Measurements from ENCODE around the gene DRD4.

DNA sequence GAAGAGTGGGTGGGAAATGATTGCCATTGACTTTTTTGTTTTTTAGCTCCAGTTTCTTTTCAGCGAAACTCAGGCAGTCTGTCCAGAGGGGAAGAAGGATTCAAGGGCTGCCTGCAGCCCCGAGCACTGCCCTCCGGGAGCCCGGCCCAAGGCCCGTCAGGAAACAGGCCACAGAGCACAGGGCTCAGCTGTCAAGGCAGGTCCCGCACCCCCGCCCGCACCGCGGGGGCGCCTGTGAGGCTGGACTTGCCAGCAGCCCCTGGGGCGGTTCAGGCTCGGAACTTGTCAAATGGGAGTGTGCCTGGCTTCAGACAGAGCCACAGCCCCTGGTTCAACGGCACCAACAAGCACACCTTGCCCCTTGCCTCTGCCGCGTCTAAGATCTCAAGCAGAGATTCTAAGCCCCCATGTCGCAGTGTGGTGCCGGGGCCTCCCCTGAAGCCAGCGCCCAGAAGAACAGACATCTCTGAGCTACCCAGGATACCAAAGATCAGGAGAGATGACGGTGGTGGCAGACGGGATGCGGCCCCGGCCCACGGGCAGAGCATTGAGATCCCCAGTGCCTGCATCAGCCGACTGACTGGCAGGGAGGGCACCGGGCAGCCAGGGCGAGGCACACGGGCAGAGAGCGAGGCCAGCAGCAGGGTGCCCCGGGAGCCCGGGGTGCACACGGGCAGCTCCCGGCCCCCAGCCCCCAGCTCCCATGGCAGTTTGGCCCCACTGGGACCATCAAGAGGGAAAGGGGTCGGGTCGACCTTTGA, 29.9 kb upstream of the DRD4 start:
- TF ChIP-seq, protein P1, sequence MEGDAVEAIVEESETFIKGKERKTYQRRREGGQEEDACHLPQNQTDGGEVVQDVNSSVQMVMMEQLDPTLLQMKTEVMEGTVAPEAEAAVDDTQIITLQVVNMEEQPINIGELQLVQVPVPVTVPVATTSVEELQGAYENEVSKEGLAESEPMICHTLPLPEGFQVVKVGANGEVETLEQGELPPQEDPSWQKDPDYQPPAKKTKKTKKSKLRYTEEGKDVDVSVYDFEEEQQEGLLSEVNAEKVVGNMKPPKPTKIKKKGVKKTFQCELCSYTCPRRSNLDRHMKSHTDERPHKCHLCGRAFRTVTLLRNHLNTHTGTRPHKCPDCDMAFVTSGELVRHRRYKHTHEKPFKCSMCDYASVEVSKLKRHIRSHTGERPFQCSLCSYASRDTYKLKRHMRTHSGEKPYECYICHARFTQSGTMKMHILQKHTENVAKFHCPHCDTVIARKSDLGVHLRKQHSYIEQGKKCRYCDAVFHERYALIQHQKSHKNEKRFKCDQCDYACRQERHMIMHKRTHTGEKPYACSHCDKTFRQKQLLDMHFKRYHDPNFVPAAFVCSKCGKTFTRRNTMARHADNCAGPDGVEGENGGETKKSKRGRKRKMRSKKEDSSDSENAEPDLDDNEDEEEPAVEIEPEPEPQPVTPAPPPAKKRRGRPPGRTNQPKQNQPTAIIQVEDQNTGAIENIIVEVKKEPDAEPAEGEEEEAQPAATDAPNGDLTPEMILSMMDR (optimal IDR thresholded peaks at IDR 0.05 in 1 of 3, IDR thresholded peaks at IDR 0.05 in 1 of 3, conservative IDR thresholded peaks at IDR 0.05 in 1 of 3; ENCODE audit: extremely low read depth in 1 of 3, insufficient read depth in 2 of 3, low read length in 3 of 3) = no peak
- TF ChIP-seq EZH2 (IDR thresholded peaks at IDR 0.05; ENCODE audit: low read length) = no peak
